RWPE2 (cell line): ENCODE data around the gene CDK14.

Source experiments
- ATAC-seq: fragments of 200-7000 bp; cut with Tn5 transposase; 3 replicates; pipeline ENCODE4 v1.9.1; 2021; ENCODE audit warnings: low read depth
- DNase-seq: peaks from one replicate; pipeline ENCODE4 v3.0.0-alpha.2; 2020; ENCODE audit warnings: low spot score
- H3K27ac ChIP-seq: fragments of 450-650 bp; 2 replicates; pipeline ENCODE4 v1.5.1; 2017; ENCODE audit warnings: mild to moderate bottlenecking; ENCODE audit not compliant: poor library complexity, severe bottlenecking
- H3K27me3 ChIP-seq: fragments of 250-450 bp; sonication (Bioruptor Pico); 2 replicates; pipeline ENCODE4 v1.5.1; 2021; ENCODE audit warnings: mild to moderate bottlenecking, moderate library complexity; ENCODE audit not compliant: insufficient read depth, poor library complexity, severe bottlenecking
- H3K36me3 ChIP-seq: fragments of 250-450 bp; sonication (Bioruptor Pico); 2 replicates; pipeline ENCODE4 v1.5.1; 2020; ENCODE audit warnings: low read depth, mild to moderate bottlenecking, moderate library complexity
- H3K4me1 ChIP-seq: fragments of 250-450 bp; sonication (Bioruptor Pico); 2 replicates; pipeline ENCODE4 v1.5.1; 2021; ENCODE audit warnings: mild to moderate bottlenecking, moderate library complexity; ENCODE audit not compliant: insufficient read depth, poor library complexity, severe bottlenecking
- H3K4me3 ChIP-seq: fragments of 250-450 bp; sonication (Bioruptor Pico); 2 replicates; pipeline ENCODE4 v1.5.1; 2021; ENCODE audit warnings: mild to moderate bottlenecking, moderate library complexity; ENCODE audit not compliant: severe bottlenecking
- H3K9me3 ChIP-seq: fragments of 250-450 bp; sonication (Bioruptor Pico); 2 replicates; pipeline ENCODE4 v1.5.1; 2021; ENCODE audit warnings: mild to moderate bottlenecking, moderate library complexity; ENCODE audit not compliant: severe bottlenecking
- TF ChIP-seq, protein P1 (sequence below): fragments of 450-650 bp; IDR thresholded peaks from one replicate; pipeline ENCODE4 v1.5.1; 2017; ENCODE audit warnings: mild to moderate bottlenecking, moderate library complexity; ENCODE audit not compliant: poor library complexity, severe bottlenecking

CDK14 gene

DNA sequence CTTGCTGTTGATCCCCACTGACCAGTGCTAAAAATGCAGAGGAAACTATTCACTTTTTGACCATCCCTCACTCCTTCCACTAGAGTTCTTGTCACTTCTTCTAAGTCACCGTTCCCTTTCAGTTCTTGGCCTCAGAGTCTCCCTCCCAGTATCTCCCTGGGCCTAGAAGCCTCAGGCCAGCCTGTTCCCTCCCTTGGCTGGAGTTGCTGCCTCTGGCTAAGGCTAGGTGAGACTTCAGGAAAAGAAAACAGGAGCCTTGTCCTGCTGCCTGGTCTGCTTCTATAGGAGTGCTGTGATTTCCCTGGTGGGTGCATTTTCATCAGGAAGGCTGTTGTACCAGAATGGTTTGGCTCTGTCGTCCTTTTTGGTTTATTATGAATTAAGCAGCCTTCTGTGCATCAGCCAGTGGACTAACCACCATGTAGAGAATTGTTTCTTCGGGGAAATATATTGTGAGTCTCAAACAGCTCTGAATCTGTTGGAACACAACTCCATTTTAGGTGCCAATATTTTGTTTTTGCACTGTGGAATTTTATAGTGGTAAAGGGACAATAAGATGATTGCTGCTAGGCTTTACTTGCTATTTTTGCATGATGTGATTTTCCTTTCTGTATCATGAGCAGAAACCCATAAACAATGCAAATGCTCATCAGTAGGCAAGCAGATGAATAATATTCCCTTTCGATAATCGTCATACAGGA, 434.7 kb downstream of the CDK14 start:
- ATAC-seq, result no peak
- Histone ChIP-seq H3K27me3 (no peaks in the 10 kb centered on the region), H3K27ac (no peak overlapping the region), H3K36me3 (no peaks in the 10 kb centered on the region), H3K4me1 (no peaks in the 10 kb centered on the region), H3K4me3 (no peak overlapping the region), H3K9me3 (no peaks in the 10 kb centered on the region)
- TF ChIP-seq, protein P1, sequence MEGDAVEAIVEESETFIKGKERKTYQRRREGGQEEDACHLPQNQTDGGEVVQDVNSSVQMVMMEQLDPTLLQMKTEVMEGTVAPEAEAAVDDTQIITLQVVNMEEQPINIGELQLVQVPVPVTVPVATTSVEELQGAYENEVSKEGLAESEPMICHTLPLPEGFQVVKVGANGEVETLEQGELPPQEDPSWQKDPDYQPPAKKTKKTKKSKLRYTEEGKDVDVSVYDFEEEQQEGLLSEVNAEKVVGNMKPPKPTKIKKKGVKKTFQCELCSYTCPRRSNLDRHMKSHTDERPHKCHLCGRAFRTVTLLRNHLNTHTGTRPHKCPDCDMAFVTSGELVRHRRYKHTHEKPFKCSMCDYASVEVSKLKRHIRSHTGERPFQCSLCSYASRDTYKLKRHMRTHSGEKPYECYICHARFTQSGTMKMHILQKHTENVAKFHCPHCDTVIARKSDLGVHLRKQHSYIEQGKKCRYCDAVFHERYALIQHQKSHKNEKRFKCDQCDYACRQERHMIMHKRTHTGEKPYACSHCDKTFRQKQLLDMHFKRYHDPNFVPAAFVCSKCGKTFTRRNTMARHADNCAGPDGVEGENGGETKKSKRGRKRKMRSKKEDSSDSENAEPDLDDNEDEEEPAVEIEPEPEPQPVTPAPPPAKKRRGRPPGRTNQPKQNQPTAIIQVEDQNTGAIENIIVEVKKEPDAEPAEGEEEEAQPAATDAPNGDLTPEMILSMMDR, result no peak
- no peak for DNase-seq

GRCh38 chr7:91031757-91032156, 435.6 kb downstream of the CDK14 start:
- Histone ChIP-seq H3K4me3 (no peak overlapping the region), H3K4me1 (no peaks in the 10 kb centered on the region), H3K9me3 (no peaks in the 10 kb centered on the region), H3K27me3 (no peaks in the 10 kb centered on the region), H3K36me3 (no peaks in the 10 kb centered on the region), H3K27ac (no peak overlapping the region)
- no peak for ATAC-seq
- DNase-seq, result no peak
- TF ChIP-seq, protein P1, result no peak

DNA sequence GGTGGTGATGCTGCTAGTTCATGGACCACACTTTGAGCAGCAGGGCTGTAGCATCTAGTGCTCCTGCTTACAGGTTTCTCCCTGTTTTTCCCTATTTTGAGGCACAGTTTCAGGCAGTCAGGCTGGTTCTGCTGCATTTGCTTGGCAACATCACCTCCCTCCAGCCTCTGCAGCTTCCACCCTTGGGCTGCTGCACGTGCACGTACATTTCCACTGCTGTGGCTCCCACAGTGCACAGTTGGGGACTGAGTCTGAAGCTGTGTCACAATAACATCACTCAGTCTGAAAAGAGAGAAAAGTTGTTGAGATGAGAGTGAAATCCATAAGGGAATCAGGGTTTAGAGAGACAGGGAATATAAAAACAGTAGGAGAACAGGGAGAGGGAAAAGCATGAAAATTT, 437.5 kb downstream of the CDK14 start:
- Histone ChIP-seq H3K4me3 (no peak overlapping the region), H3K27ac (no peak overlapping the region), H3K36me3 (no peaks in the 10 kb centered on the region), H3K4me1 (no peaks in the 10 kb centered on the region), H3K9me3 (no peaks in the 10 kb centered on the region), H3K27me3 (no peaks in the 10 kb centered on the region)
- no peak for DNase-seq
- ATAC-seq, result no peak
- TF ChIP-seq, protein P1, result no peak

DNA sequence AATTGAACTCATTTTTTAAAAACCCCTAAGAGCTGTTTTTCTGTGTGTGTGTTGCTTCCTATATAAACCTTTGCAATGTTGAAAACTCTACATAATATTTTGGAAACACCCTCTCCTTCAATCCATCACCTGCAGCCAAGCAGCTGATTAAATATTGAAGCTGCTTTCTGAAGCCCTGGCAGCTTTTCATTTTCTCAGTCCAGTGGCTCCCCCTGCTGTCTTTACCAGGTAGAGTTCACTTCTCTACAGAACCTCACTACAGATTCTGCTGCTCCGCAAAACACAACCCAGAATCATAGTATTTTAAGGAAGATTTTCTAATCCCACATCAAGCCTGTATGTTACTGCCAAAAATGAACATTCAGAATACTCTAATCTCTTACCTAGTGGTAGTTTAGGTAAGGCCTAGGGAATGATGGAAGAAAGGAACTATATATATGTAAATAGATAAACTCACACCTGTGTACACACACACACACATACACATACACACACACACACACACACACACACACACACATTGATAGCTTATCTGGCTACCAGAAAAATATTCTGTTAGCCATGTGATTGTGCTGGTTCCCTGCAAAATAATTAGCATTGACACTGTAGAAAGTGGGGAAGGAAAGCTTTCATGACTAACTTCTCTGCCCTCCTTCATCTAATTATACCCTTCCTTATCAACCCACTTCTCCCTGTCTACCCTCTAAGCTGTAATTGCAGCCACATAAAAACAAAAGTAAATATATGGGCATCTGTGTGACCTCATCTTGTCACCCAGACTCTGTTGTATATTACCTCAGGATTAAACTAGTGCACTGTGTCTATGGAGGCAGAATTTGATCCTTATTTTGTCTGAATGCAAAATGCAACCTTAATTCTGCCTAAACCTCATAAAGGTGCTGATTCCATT, 438.6 kb downstream of the CDK14 start:
- no peaks in the 10 kb centered on the region for H3K9me3 ChIP-seq
- no peak overlapping the region for H3K4me3 ChIP-seq
- ATAC-seq (no peak), DNase-seq (no peak)
- TF ChIP-seq, protein P1, result peak; percentile 60
- no peak overlapping the region for H3K27ac ChIP-seq
- H3K27me3 ChIP-seq, result no peaks in the 10 kb centered on the region
- no peaks in the 10 kb centered on the region for H3K4me1 ChIP-seq
- H3K36me3 ChIP-seq, result no peaks in the 10 kb centered on the region
